HG02588 (cell line): ENCODE measurements around the gene CHURC1.

Experiments used
- ATAC-seq: cut with Tn5 transposase; IDR thresholded peaks from one replicate; pipeline ENCODE4 v1.9.1; 2021; ENCODE audit warnings: mild to moderate bottlenecking, moderate library complexity; ENCODE audit not compliant: unreplicated experiment

The CHURC1 gene

GRCh38 chr14:64914237-64915028, at the start of gene CHURC1:
CHURC1 (plus strand) TSS chr14:64914455; CDS start chr14:64914496, 41 bp downstream.
- ATAC-seq = peak; percentile 98

GRCh38 chr14:64865109-64865508, 49.1 kb upstream of the CHURC1 start:
- no peak for ATAC-seq

GRCh38 chr14:64865992-64866391, 48.3 kb upstream of the CHURC1 start:
- no peak for ATAC-seq

- no peak for ATAC-seq
Observed at GRCh38 chr14:64867182-64867581, 47.1 kb upstream of the CHURC1 start.

GRCh38 chr14:64868379-64868778, 45.9 kb upstream of the CHURC1 start:
- ATAC-seq = no peak

GRCh38 chr14:64868841-64869240, 45.4 kb upstream of the CHURC1 start:
- no peak for ATAC-seq

- ATAC-seq = no peak
Observed at GRCh38 chr14:64870160-64870559, 44.1 kb upstream of the CHURC1 start.

GRCh38 chr14:64871344-64871743, 42.9 kb upstream of the CHURC1 start:
- no peak for ATAC-seq

- no peak for ATAC-seq
Observed at GRCh38 chr14:64873506-64874219, 40.6 kb upstream of the CHURC1 start.

- ATAC-seq = no peak
Observed at GRCh38 chr14:64875350-64875749, 38.9 kb upstream of the CHURC1 start.

- ATAC-seq = no peak
Observed at GRCh38 chr14:64877846-64878245, 36.4 kb upstream of the CHURC1 start.

GRCh38 chr14:64878837-64879634, 35.2 kb upstream of the CHURC1 start:
- peak; percentile 11 for ATAC-seq

GRCh38 chr14:64879635-64880220, 34.5 kb upstream of the CHURC1 start, which contains the start of gene SPTB:
SPTB (minus strand) TSS chr14:64879907; CDS start chr14:64823094, 56,813 bp downstream.
- peak; percentile 54 for ATAC-seq

GRCh38 chr14:64880221-64881121, 33.8 kb upstream of the CHURC1 start:
- ATAC-seq = peak; percentile 52

GRCh38 chr14:64885559-64885958, 28.7 kb upstream of the CHURC1 start:
- no peak for ATAC-seq

GRCh38 chr14:64889352-64889751, 24.9 kb upstream of the CHURC1 start:
- no peak for ATAC-seq

GRCh38 chr14:64891173-64891838, 22.9 kb upstream of the CHURC1 start:
- ATAC-seq = no peak

- no peak for ATAC-seq
Observed at GRCh38 chr14:64891839-64892375, 22.3 kb upstream of the CHURC1 start.

GRCh38 chr14:64899958-64900357, 14.3 kb upstream of the CHURC1 start:
- ATAC-seq = no peak
